ENCODE measurements around the gene DNAJB5. TPM values are rescaled to one million over a fixed set of nuclear protein-coding genes. Genes with fewer than 3 reads are reported as not detected.

The DNAJB5 gene
- total and polyA plus RNA-seq, 9 of the 15 experiments (the other 6 are each of a cell fraction or from before 2014, with no cell fraction given), result 0.15 to 7.4 (median 3.7) TPM

GRCh38 chr9:34997379-34997781 lies 7.8 kb downstream of the DNAJB5 start (continued):
- TF ChIP-seq ZNF639 (CRISPR knock-in tag; conservative IDR thresholded peaks at IDR 0.05 in 1 of 2, IDR thresholded peaks at IDR 0.05 in 1 of 2), result 0 out of 4 replicates have a peak, but pooled peaks of 1 of the 2 experiments have one; percentile 22
- TF ChIP-seq CEBPZ (IDR thresholded peaks at IDR 0.05; ENCODE audit: borderline replicate concordance, low read depth, low read length), result no peak
- no peak for TF ChIP-seq HMG20A (CRISPR knock-in tag; conservative IDR thresholded peaks at IDR 0.05)
- TF ChIP-seq HBP1 (CRISPR knock-in tag; IDR thresholded peaks at IDR 0.05), result no peak
- no peak for TF ChIP-seq BMI1 (IDR thresholded peaks at IDR 0.05; ENCODE audit: low read length)
- TF ChIP-seq TRIM28 (IDR thresholded peaks at IDR 0.05), result no peak
- no peak for TF ChIP-seq PTTG1 (tag; IDR thresholded peaks at IDR 0.05; ENCODE audit: low read depth)
- no peak for TF ChIP-seq SRSF1 (IDR thresholded peaks at IDR 0.05; ENCODE audit: low read depth, low read length)
- TF ChIP-seq BHLHE40 (IDR thresholded peaks at IDR 0.05; ENCODE audit: low read length), result no peak
- no peak for TF ChIP-seq MCM5 (IDR thresholded peaks at IDR 0.05; ENCODE audit: low read depth)
- TF ChIP-seq ZNF79 (CRISPR knock-in tag; IDR thresholded peaks at IDR 0.05; ENCODE audit: low read depth), result no peak
- TF ChIP-seq KLF13 (tag; IDR thresholded peaks at IDR 0.05; ENCODE audit: borderline replicate concordance, low read depth), result no peak
- TF ChIP-seq JUND (IDR thresholded peaks at IDR 0.05; ENCODE audit: borderline replicate concordance, low read depth, low read length), result 0 out of 2 replicates have a peak, but pooled peaks have one; percentile 13
- TF ChIP-seq JUND (tag; IDR thresholded peaks at IDR 0.05; ENCODE audit: borderline replicate concordance, low read depth, low read length), result no peak
- no peak for TF ChIP-seq HES1 (IDR thresholded peaks at IDR 0.05; ENCODE audit: low read depth)
- TF ChIP-seq EGR1 (conservative IDR thresholded peaks at IDR 0.05), result no peak
- TF ChIP-seq HMGXB4 (CRISPR knock-in tag; IDR thresholded peaks at IDR 0.05), result no peak
- no peak for TF ChIP-seq CHD1 (IDR thresholded peaks at IDR 0.05; ENCODE audit: low read length)
